HepG2 (cell line): ENCODE measurements around the gene BAHCC1. TPM values are rescaled to one million over a fixed set of nuclear protein-coding genes. Genes with fewer than 3 reads are reported as not detected.
A peak's percentile ranks its signal among the peaks of the same experiment; 100 is the strongest.

Experiments
- ARID2 ChIP-seq: sonication (generic); formaldehyde crosslinking; IDR thresholded peaks from 2 replicates; pipeline ENCODE4 v1.8.1; 2022; ENCODE audit warnings: mild to moderate bottlenecking, missing genetic modification reagents, borderline replicate concordance
- ELF1 ChIP-seq: sonication (generic); formaldehyde crosslinking; IDR thresholded peaks from 2 replicates; pipeline ENCODE4 v1.4.0; 2020; ENCODE audit warnings: missing genetic modification reagents
- GZF1 ChIP-seq: sonication (generic); formaldehyde crosslinking; IDR thresholded peaks from 2 replicates; pipeline ENCODE4 v1.5.1; 2020; ENCODE audit warnings: mild to moderate bottlenecking, missing genetic modification reagents
- HHEX ChIP-seq: IDR thresholded peaks from 2 replicates; pipeline ENCODE4 v1.6.1; 2016; ENCODE audit warnings: control low read depth
- LCORL ChIP-seq, 2 experiments: fragments of 450-650 bp in 1 of 2; sonication (generic) in 1 of 2; formaldehyde crosslinking in 1 of 2; IDR thresholded peaks; 2 replicates each; pipeline versions ENCODE4 v1.5.0 to v1.6.1; 2017 to 2020; ENCODE audit warnings: antibody characterized with exemption in 1 of 2, missing genetic modification reagents in 1 of 2
- MLLT10 ChIP-seq: sonication (generic); formaldehyde crosslinking; IDR thresholded peaks from 2 replicates; pipeline ENCODE4 v1.4.0; 2020; ENCODE audit warnings: missing genetic modification reagents
- MXD4 ChIP-seq: IDR thresholded peaks from 2 replicates; pipeline ENCODE4 v1.6.1; 2016; ENCODE audit warnings: mild to moderate bottlenecking, missing biosample characterization, missing genetic modification reagents
- POLR2G ChIP-seq: fragments of 200-400 bp; formaldehyde crosslinking; IDR thresholded peaks from 2 replicates; pipeline ENCODE4 v1.6.1; 2018; ENCODE audit warnings: mild to moderate bottlenecking, low read depth, low read length, moderate library complexity
- RBFOX2 ChIP-seq: fragments of 200-400 bp; formaldehyde crosslinking; IDR thresholded peaks from 2 replicates; pipeline ENCODE4 v1.6.1; 2017; ENCODE audit warnings: low read depth, mild to moderate bottlenecking, low read length
- ZKSCAN5 ChIP-seq: sonication (generic); formaldehyde crosslinking; IDR thresholded peaks from 2 replicates; pipeline ENCODE4 v1.5.1; 2020; ENCODE audit warnings: mild to moderate bottlenecking, missing genetic modification reagents
- ZNF547 ChIP-seq: sonication (generic); formaldehyde crosslinking; IDR thresholded peaks from 2 replicates; pipeline ENCODE4 v1.5.1; 2020; ENCODE audit warnings: mild to moderate bottlenecking, missing genetic modification reagents
- ZNF557 ChIP-seq: sonication (generic); formaldehyde crosslinking; IDR thresholded peaks from 2 replicates; pipeline ENCODE4 v1.4.0; 2020; ENCODE audit warnings: missing genetic modification reagents
- ZNF772 ChIP-seq: sonication (generic); formaldehyde crosslinking; IDR thresholded peaks from 2 replicates; pipeline ENCODE4 v1.5.0; 2020; ENCODE audit warnings: mild to moderate bottlenecking, missing genetic modification reagents
- ZSCAN22 ChIP-seq: sonication (generic); formaldehyde crosslinking; IDR thresholded peaks from 2 replicates; pipeline ENCODE4 v1.4.0; 2020; ENCODE audit warnings: mild to moderate bottlenecking, missing genetic modification reagents
- polyA plus RNA-seq, 8 experiments: library from polyadenylated mRNA; depleted of rRNA in 3 of 8; stranded (reverse) in 7 of 8; unstranded in 1 of 8; fragments of >200 nt; fragmentation: Illumina TruSeq in 4 of 8; extraction: Trizol in 4 of 8; gene quantifications; 2 replicates each; pipeline versions ENCODE4 v1.2.1 to v1.2.3, GENCODE V29; 2011 to 2016; ENCODE audit warnings: low read depth in 4 of 8, missing spikeins in 1 of 8, mixed read lengths in 1 of 8; ENCODE audit not compliant: insufficient read depth in 1 of 8
- total RNA-seq, 5 experiments: library from RNA; depleted of rRNA; stranded (reverse); fragments of >200 nt; fragmentation: Illumina TruSeq; extraction: Trizol; gene quantifications; 2 replicates each; pipeline ENCODE4 v1.2.3, GENCODE V29; 2016; ENCODE audit warnings: low read depth in 1 of 5
- TF ChIP-seq, protein P1 (sequence below): sonication (generic); formaldehyde crosslinking; IDR thresholded peaks from 2 replicates; pipeline ENCODE4 v1.4.0; 2020; ENCODE audit warnings: mild to moderate bottlenecking, missing genetic modification reagents
- TF ChIP-seq, protein P2 (sequence below): sonication (generic); formaldehyde crosslinking; IDR thresholded peaks from 2 replicates; pipeline ENCODE4 v1.4.0; 2020; ENCODE audit warnings: missing genetic modification reagents
- TF ChIP-seq, protein P3 (sequence below): sonication (generic); formaldehyde crosslinking; IDR thresholded peaks from 2 replicates; pipeline ENCODE4 v1.5.1; 2020; ENCODE audit warnings: mild to moderate bottlenecking, missing genetic modification reagents, borderline replicate concordance

The BAHCC1 gene
- total and polyA plus RNA-seq, 2 of the 13 experiments (the other 11 are each of a cell fraction or from before 2014, with no cell fraction given) = 1.4 to 1.7 TPM

- TF ChIP-seq, protein P1, sequence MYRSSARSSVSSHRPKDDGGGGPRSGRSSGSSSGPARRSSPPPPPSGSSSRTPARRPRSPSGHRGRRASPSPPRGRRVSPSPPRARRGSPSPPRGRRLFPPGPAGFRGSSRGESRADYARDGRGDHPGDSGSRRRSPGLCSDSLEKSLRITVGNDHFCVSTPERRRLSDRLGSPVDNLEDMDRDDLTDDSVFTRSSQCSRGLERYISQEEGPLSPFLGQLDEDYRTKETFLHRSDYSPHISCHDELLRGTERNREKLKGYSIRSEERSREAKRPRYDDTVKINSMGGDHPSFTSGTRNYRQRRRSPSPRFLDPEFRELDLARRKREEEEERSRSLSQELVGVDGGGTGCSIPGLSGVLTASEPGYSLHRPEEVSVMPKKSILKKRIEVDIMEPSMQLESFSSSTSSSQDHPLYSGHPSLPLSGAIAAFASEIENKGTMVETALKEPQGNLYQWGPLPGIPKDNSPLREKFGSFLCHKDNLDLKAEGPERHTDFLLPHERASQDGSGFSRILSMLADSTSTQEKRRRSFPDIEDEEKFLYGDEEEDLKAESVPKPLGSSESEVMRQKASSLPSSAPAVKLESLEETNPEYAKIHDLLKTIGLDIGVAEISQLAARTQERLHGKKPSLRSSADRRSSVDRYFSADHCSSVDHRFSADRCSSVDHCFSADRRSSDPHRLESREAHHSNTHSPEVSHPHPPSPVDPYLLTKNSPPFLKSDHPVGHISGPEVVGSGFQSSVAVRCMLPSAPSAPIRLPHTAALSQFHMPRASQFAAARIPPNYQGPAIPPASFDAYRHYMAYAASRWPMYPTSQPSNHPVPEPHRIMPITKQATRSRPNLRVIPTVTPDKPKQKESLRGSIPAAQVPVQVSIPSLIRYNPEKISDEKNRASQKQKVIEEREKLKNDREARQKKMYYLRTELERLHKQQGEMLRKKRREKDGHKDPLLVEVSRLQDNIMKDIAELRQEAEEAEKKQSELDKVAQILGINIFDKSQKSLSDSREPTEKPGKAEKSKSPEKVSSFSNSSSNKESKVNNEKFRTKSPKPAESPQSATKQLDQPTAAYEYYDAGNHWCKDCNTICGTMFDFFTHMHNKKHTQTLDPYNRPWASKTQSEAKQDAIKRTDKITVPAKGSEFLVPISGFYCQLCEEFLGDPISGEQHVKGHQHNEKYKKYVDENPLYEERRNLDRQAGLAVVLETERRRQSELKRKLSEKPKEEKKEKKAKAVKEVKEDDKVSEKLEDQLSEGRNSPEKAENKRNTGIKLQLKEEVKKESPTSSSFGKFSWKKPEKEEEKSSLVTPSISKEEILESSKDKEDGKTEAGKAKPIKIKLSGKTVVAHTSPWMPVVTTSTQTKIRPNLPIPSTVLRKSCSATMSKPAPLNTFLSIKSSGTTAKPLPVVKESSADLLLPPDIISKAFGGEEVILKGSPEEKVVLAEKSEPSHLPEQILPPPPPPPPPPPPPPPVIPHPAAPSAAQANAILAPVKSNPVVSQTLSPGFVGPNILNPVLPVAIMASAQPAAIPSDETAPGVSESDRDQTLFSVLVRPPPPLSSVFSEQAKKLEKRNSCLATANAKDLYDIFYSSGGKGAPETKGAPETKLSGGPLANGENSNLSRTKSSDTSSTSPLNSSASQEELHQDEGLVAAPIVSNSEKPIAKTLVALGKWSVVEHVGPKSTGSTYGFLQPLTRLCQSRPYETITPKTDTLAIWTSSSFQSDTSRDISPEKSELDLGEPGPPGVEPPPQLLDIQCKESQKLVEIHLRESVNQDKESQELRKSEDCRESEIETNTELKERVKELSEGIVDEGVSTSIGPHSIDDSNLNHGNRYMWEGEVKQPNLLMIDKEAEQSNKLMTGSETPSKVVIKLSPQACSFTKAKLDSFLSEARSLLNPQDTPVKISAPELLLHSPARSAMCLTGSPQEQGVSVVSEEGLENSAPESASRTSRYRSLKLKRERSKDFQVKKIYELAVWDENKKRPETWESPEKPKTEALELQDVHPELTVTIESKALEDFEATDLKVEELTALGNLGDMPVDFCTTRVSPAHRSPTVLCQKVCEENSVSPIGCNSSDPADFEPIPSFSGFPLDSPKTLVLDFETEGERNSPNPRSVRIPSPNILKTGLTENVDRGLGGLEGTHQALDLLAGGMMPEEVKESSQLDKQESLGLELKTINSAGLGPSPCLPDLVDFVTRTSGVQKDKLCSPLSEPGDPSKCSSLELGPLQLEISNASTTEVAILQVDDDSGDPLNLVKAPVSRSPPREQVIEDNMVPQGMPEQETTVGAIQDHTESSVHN (CRISPR knock-in tag) = peak; percentile 87; the same call in 1 of the 2 replicates
- TF ChIP-seq POLR2G (peak; percentile 54), LCORL (IDR thresholded peaks at IDR 0.05) (no peak), LCORL (CRISPR knock-in tag; IDR thresholded peaks at IDR 0.05) (peak; percentile 55), GZF1 (CRISPR knock-in tag) (no peak; the same call in 1 of the 2 replicates), ZKSCAN5 (no peak), HHEX (CRISPR knock-in tag) (no peak), RBFOX2 (peak; percentile 92), MLLT10 (CRISPR knock-in tag) (no peak), ZNF772 (peak; percentile 50; the same call in 1 of the 2 replicates), ZNF557 (CRISPR knock-in tag) (no peak), ELF1 (CRISPR knock-in tag) (no peak), ARID2 (peak; percentile 58), ZNF547 (CRISPR knock-in tag) (peak; percentile 25; the same call in 1 of the 2 replicates), MXD4 (CRISPR knock-in tag) (0 out of 2 replicates have a peak, but pooled peaks have one; percentile 4), ZSCAN22 (CRISPR knock-in tag) (no peak)
- TF ChIP-seq, protein P2, sequence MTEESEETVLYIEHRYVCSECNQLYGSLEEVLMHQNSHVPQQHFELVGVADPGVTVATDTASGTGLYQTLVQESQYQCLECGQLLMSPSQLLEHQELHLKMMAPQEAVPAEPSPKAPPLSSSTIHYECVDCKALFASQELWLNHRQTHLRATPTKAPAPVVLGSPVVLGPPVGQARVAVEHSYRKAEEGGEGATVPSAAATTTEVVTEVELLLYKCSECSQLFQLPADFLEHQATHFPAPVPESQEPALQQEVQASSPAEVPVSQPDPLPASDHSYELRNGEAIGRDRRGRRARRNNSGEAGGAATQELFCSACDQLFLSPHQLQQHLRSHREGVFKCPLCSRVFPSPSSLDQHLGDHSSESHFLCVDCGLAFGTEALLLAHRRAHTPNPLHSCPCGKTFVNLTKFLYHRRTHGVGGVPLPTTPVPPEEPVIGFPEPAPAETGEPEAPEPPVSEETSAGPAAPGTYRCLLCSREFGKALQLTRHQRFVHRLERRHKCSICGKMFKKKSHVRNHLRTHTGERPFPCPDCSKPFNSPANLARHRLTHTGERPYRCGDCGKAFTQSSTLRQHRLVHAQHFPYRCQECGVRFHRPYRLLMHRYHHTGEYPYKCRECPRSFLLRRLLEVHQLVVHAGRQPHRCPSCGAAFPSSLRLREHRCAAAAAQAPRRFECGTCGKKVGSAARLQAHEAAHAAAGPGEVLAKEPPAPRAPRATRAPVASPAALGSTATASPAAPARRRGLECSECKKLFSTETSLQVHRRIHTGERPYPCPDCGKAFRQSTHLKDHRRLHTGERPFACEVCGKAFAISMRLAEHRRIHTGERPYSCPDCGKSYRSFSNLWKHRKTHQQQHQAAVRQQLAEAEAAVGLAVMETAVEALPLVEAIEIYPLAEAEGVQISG (CRISPR knock-in tag) = peak; percentile 54; the same call in 1 of the 2 replicates
- TF ChIP-seq, protein P3, sequence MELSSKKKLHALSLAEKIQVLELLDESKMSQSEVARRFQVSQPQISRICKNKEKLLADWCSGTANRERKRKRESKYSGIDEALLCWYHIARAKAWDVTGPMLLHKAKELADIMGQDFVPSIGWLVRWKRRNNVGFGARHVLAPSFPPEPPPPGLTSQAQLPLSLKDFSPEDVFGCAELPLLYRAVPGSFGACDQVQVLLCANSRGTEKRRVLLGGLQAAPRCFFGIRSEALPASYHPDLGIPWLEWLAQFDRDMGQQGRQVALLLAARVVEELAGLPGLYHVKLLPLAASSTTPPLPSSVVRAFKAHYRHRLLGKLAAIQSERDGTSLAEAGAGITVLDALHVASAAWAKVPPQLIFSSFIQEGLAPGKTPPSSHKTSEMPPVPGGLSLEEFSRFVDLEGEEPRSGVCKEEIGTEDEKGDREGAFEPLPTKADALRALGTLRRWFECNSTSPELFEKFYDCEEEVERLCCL = no peak
Observed at GRCh38 chr17:81511804-81512561, 116.7 kb downstream of the BAHCC1 start (continued).
